ENCODE data around the gene NEK7. TPM values are rescaled to one million over a fixed set of nuclear protein-coding genes. Genes with fewer than 3 reads are reported as not detected.

The NEK7 gene
- total RNA-seq, 2 donors from 2014 or later, result 24.2 to 26.8 TPM

GRCh38 chr1:198359024-198359653, 202.3 kb downstream of the NEK7 start:
- Histone ChIP-seq H3K4me1 (ENCODE audit: control insufficient read depth, insufficient read depth, low read length) (no peaks in the 10 kb centered on the region), H3K9ac (ENCODE audit: extremely low read depth, low read length, poor library complexity, severe bottlenecking) (no peak overlapping the region), H3K27me3 (ENCODE audit: control insufficient read depth, insufficient read depth, low read length, poor library complexity, severe bottlenecking) (no peaks in the 10 kb centered on the region), H3K4me3 (ENCODE audit: low read length) (no peak overlapping the region), H3K9me3 (ENCODE audit: control insufficient read depth, low read length) (no peaks in the 10 kb centered on the region), H3K36me3 (ENCODE audit: control insufficient read depth, insufficient read depth, low read length) (no peaks in the 10 kb centered on the region), H3K27ac (ENCODE audit: low read depth, low read length) (no peak overlapping the region)
- DNase-seq, result no peak
- Mint-ChIP-seq H3K4me1 (peaks cover 2% of the 10 kb centered on the region), H3K9me3 (no peaks in the 10 kb centered on the region), H3K4me3 (no peak overlapping the region), H3K36me3 (ENCODE audit: low read depth) (no peaks in the 10 kb centered on the region), H3K27ac (no peak overlapping the region), H3K27me3 (ENCODE audit: insufficient read depth) (no peaks in the 10 kb centered on the region)
- peak; percentile 70 for TF ChIP-seq CTCF (conservative IDR thresholded peaks at IDR 0.05)
- whole genome bisulfite sequencing, 2 experiments (ENCODE audit: insufficient coverage in 1 of 2, insufficient read length in 1 of 2), result 60 to 75% methylated on average over 1 to 4 of the region's 6 CpGs

GRCh38 chr1:198360208-198360729, 203.5 kb downstream of the NEK7 start:
- Histone ChIP-seq H3K9me3 (ENCODE audit: control insufficient read depth, low read length) (no peaks in the 10 kb centered on the region), H3K4me1 (ENCODE audit: control insufficient read depth, insufficient read depth, low read length) (peaks cover under 1% of the 10 kb centered on the region), H3K27me3 (ENCODE audit: control insufficient read depth, insufficient read depth, low read length, poor library complexity, severe bottlenecking) (no peaks in the 10 kb centered on the region), H3K4me3 (ENCODE audit: low read length) (no peak overlapping the region), H3K9ac (ENCODE audit: extremely low read depth, low read length, poor library complexity, severe bottlenecking) (no peak overlapping the region), H3K27ac (ENCODE audit: low read depth, low read length) (no peak overlapping the region), H3K36me3 (ENCODE audit: control insufficient read depth, insufficient read depth, low read length) (no peaks in the 10 kb centered on the region)
- no peaks in the 10 kb centered on the region for H3K9me3 Mint-ChIP-seq
- no peaks in the 10 kb centered on the region for H3K36me3 Mint-ChIP-seq (ENCODE audit: low read depth)
- H3K27me3 Mint-ChIP-seq (ENCODE audit: insufficient read depth), result no peaks in the 10 kb centered on the region
- H3K4me3 Mint-ChIP-seq, result no peak overlapping the region
- peaks cover 2% of the 10 kb centered on the region for H3K4me1 Mint-ChIP-seq
- 83 to 89% methylated on average over 2 to 4 of the region's 4 CpGs for WGBS, 2 experiments (ENCODE audit: insufficient coverage in 1 of 2, insufficient read length in 1 of 2)
- no peak for TF ChIP-seq CTCF (conservative IDR thresholded peaks at IDR 0.05)
- DNase-seq, result no peak
- no peak overlapping the region for H3K27ac Mint-ChIP-seq

- Mint-ChIP-seq H3K36me3 (ENCODE audit: low read depth) (no peaks in the 10 kb centered on the region), H3K27me3 (ENCODE audit: insufficient read depth) (no peaks in the 10 kb centered on the region), H3K4me1 (peaks cover 2% of the 10 kb centered on the region), H3K27ac (no peak overlapping the region), H3K4me3 (no peak overlapping the region), H3K9me3 (no peaks in the 10 kb centered on the region)
- Histone ChIP-seq H3K4me1 (ENCODE audit: control insufficient read depth, insufficient read depth, low read length) (peaks cover 2% of the 10 kb centered on the region), H3K9ac (ENCODE audit: extremely low read depth, low read length, poor library complexity, severe bottlenecking) (no peak overlapping the region), H3K9me3 (ENCODE audit: control insufficient read depth, low read length) (no peaks in the 10 kb centered on the region), H3K36me3 (ENCODE audit: control insufficient read depth, insufficient read depth, low read length) (no peaks in the 10 kb centered on the region), H3K4me3 (ENCODE audit: low read length) (no peak overlapping the region), H3K27ac (ENCODE audit: low read depth, low read length) (no peak overlapping the region), H3K27me3 (ENCODE audit: control insufficient read depth, insufficient read depth, low read length, poor library complexity, severe bottlenecking) (no peaks in the 10 kb centered on the region)
- WGBS, 2 experiments (ENCODE audit: insufficient coverage in 1 of 2, insufficient read length in 1 of 2), result 97 to 100% methylated on average over 1 to 3 of the region's 3 CpGs
- DNase-seq, result no peak
- TF ChIP-seq CTCF (conservative IDR thresholded peaks at IDR 0.05), result no peak
Observed at GRCh38 chr1:198361237-198361767, 204.5 kb downstream of the NEK7 start.

Data from endodermal cell (in vitro differentiated cells).